Upper lobe of right lung (tissue), 1 donor: ENCODE measurements around the gene ZNF521. TPM values are rescaled to one million over a fixed set of nuclear protein-coding genes. Genes with fewer than 3 reads are reported as not detected.
A peak's percentile ranks its signal among the peaks of the same experiment; 100 is the strongest.

Experiments
- ATAC-seq: fragments of 200-7000 bp; cut with Tn5 transposase; one replicate; pipeline ENCODE4 v1.9.1; 2020; ENCODE audit warnings: mild to moderate bottlenecking, moderate library complexity
- DNase-seq: peaks from one replicate; pipeline ENCODE4 v3.0.0-alpha.2; 2020
- H3K27ac ChIP-seq: fragments of 200-600 bp; one replicate; pipeline ENCODE4 v1.8.0; 2022
- H3K27me3 ChIP-seq: fragments of 200-600 bp; one replicate; pipeline ENCODE4 v1.8.0; 2022; ENCODE audit warnings: mild to moderate bottlenecking
- H3K36me3 ChIP-seq: fragments of 200-600 bp; one replicate; pipeline ENCODE4 v1.8.0; 2022
- H3K4me1 ChIP-seq: fragments of 200-600 bp; one replicate; pipeline ENCODE4 v1.8.0; 2022
- H3K4me3 ChIP-seq: fragments of 200-600 bp; one replicate; pipeline ENCODE4 v1.8.0; 2022; ENCODE audit warnings: mild to moderate bottlenecking
- H3K9me3 ChIP-seq: fragments of 200-600 bp; one replicate; pipeline ENCODE4 v1.8.0; 2022
- CTCF ChIP-seq: fragments of 200-600 bp; IDR thresholded peaks from one replicate; pipeline ENCODE4 v1.8.0; 2022; ENCODE audit warnings: antibody characterized with exemption
- intact Hi-C: fragments of 100-400 bp; cut with DNase I; formaldehyde crosslinking; loops from one replicate; pipeline ENCODE4 v1.11.0; 2022
- total RNA-seq: library from RNA; stranded (reverse); fragmentation: NEBNext Ultra II Directional; extraction: Animal tissue kit (Norgen Biotek cat#: 25700); gene quantifications from one replicate; pipeline ENCODE4 v1.2.1, GENCODE V29; 2021
- donor health status: DM: no; HTN: yes; CAD: no; lungs with severe emphysema.

ZNF521 gene
- total RNA-seq, 1 donor from 2014 or later: 25.0 TPM

GRCh38 chr18:25365242-25365641 lies 13.3 kb upstream of the ZNF521 start:
- no peak for DNase-seq
- H3K27me3 ChIP-seq: no peaks in the 10 kb centered on the region
- ATAC-seq: no peak
- H3K36me3 ChIP-seq: no peaks in the 10 kb centered on the region
- no peaks in the 10 kb centered on the region for H3K9me3 ChIP-seq
- H3K4me1 ChIP-seq: no peaks in the 10 kb centered on the region
- no peak for TF ChIP-seq CTCF
- intact Hi-C loops: no loop called here
- H3K27ac ChIP-seq: no peak overlapping the region
- H3K4me3 ChIP-seq: no peak overlapping the region

GRCh38 chr18:25364732-25365131 lies 12.8 kb upstream of the ZNF521 start:
- no peak overlapping the region for H3K27ac ChIP-seq
- intact Hi-C loops: no loop called here

GRCh38 chr18:25360301-25360899 lies 8.4 kb upstream of the ZNF521 start:
- intact Hi-C loops: no loop called here
- Histone ChIP-seq H3K27me3 (no peaks in the 10 kb centered on the region), H3K36me3 (no peaks in the 10 kb centered on the region), H3K4me3 (no peak overlapping the region), H3K4me1 (no peaks in the 10 kb centered on the region), H3K27ac (no peak overlapping the region), H3K9me3 (no peaks in the 10 kb centered on the region)
- DNase-seq: no peak
- ATAC-seq: no peak
- TF ChIP-seq CTCF: no peak

More at GRCh38 chr18:25364732-25365131, 12.8 kb upstream of the ZNF521 start:
- DNase-seq (no peak), ATAC-seq (no peak)
- TF ChIP-seq CTCF: no peak
- H3K4me1 ChIP-seq: no peaks in the 10 kb centered on the region
- no peaks in the 10 kb centered on the region for H3K9me3 ChIP-seq
- no peaks in the 10 kb centered on the region for H3K27me3 ChIP-seq
- H3K4me3 ChIP-seq: no peak overlapping the region
- H3K36me3 ChIP-seq: no peaks in the 10 kb centered on the region

- no peak for DNase-seq
- H3K9me3 ChIP-seq: no peaks in the 10 kb centered on the region
- intact Hi-C loops: no loop called here
- peak overlapping the region; percentile 48 for H3K4me3 ChIP-seq
- H3K27me3 ChIP-seq: peaks cover 16% of the 10 kb centered on the region
- ATAC-seq: no peak
- peaks cover 5% of the 10 kb centered on the region for H3K4me1 ChIP-seq
- H3K36me3 ChIP-seq: no peaks in the 10 kb centered on the region
- no peak overlapping the region for H3K27ac ChIP-seq
- no peak for TF ChIP-seq CTCF
Measured at GRCh38 chr18:25353080-25353479, 1.1 kb upstream of the ZNF521 start.

- H3K36me3 ChIP-seq: no peaks in the 10 kb centered on the region
- no peak overlapping the region for H3K27ac ChIP-seq
- H3K4me1 ChIP-seq: peaks cover 5% of the 10 kb centered on the region
- peak overlapping the region; percentile 48 for H3K4me3 ChIP-seq
- intact Hi-C loops: no loop called here
- no peak for DNase-seq
- peaks cover 16% of the 10 kb centered on the region for H3K27me3 ChIP-seq
- H3K9me3 ChIP-seq: no peaks in the 10 kb centered on the region
- ATAC-seq: no peak
- TF ChIP-seq CTCF: no peak
Measured at GRCh38 chr18:25352629-25353005, 651 bp upstream of the ZNF521 start.

- Histone ChIP-seq H3K36me3 (no peaks in the 10 kb centered on the region), H3K4me1 (peaks cover 5% of the 10 kb centered on the region), H3K4me3 (peak overlapping the region; percentile 76), H3K9me3 (no peaks in the 10 kb centered on the region), H3K27ac (peak overlapping the region; percentile 80), H3K27me3 (peaks cover 16% of the 10 kb centered on the region)
- DNase-seq: no peak
- no peak for TF ChIP-seq CTCF
- intact Hi-C loops: no loop called here
- ATAC-seq: no peak
Measured at GRCh38 chr18:25351280-25351775, 638 bp downstream of the ZNF521 start.
